Activated CD4-positive, alpha-beta T cell treated with anti-CD3 and anti-CD28 coated beads, Interleukin-2, amount 50 U/mL, for 48 hours (primary cell): Measurements from ENCODE around the gene SLC30A3.
"Not testable (repeated sequence)": the region's sequence is repeated elsewhere in the genome, so short reads cannot be mapped to it uniquely, and the experiment has no call there.

Source experiments
- DNase-seq, 2 experiments: peaks; one replicate each; pipeline ENCODE4 v3.0.0-alpha.2; 2020

Gene SLC30A3

GRCh38 chr2:27282892-27283291 lies 20.0 kb upstream of the SLC30A3 start:
- no peak for DNase-seq

GRCh38 chr2:27281855-27282559 lies 19.2 kb upstream of the SLC30A3 start, which contains the start of gene TRIM54:
Gene TRIM54 (plus strand): TSS chr2:27282429. CDS start chr2:27282732, 303 bp downstream.
- no peak for DNase-seq

- no peak for DNase-seq
Measured at GRCh38 chr2:27281442-27281841, 18.6 kb upstream of the SLC30A3 start.

GRCh38 chr2:27280826-27281225 lies 18.0 kb upstream of the SLC30A3 start:
- DNase-seq: no peak

- DNase-seq: no peak
Measured at GRCh38 chr2:27278010-27278409, 15.2 kb upstream of the SLC30A3 start.

GRCh38 chr2:27275211-27276150 lies 12.6 kb upstream of the SLC30A3 start, which contains the start of gene DNAJC5G:
Gene DNAJC5G (plus strand): TSS chr2:27275433. CDS start chr2:27276729, 1,296 bp downstream.
- no peak for DNase-seq

- DNase-seq: not testable (repeated sequence)
Measured at GRCh38 chr2:27272537-27273522, 10.0 kb upstream of the SLC30A3 start.

GRCh38 chr2:27271631-27272340 lies 8.9 kb upstream of the SLC30A3 start:
- no peak for DNase-seq

- no peak for DNase-seq
Measured at GRCh38 chr2:27270670-27271069, 7.8 kb upstream of the SLC30A3 start.

- no peak for DNase-seq
Measured at GRCh38 chr2:27270131-27270530, 7.3 kb upstream of the SLC30A3 start.

GRCh38 chr2:27268296-27268695 lies 5.4 kb upstream of the SLC30A3 start:
- not testable (repeated sequence) for DNase-seq

GRCh38 chr2:27265536-27265870 lies 2.7 kb upstream of the SLC30A3 start:
- no peak for DNase-seq

GRCh38 chr2:27264753-27265535 lies 2.1 kb upstream of the SLC30A3 start:
- peak; percentile 68 to 77 for DNase-seq

GRCh38 chr2:27264253-27264752 lies 1.5 kb upstream of the SLC30A3 start:
- peak in 1 of 2 experiments; percentile 24 for DNase-seq

GRCh38 chr2:27263287-27264252 lies 723 bp upstream of the SLC30A3 start:
- DNase-seq: no peak

- no peak for DNase-seq
Measured at GRCh38 chr2:27261926-27262298, 935 bp downstream of the SLC30A3 start.

GRCh38 chr2:27261241-27261925 lies 1.5 kb downstream of the SLC30A3 start:
- DNase-seq: no peak

GRCh38 chr2:27258051-27258450 lies 4.8 kb downstream of the SLC30A3 start:
- DNase-seq: no peak

GRCh38 chr2:27256855-27257454 lies 5.9 kb downstream of the SLC30A3 start:
- DNase-seq: no peak
